Epithelial cell of esophagus (primary cell): ENCODE measurements around the gene ZDHHC5.
"Not testable (repeated sequence)": the region's sequence is repeated elsewhere in the genome, so short reads cannot be mapped to it uniquely, and the experiment has no call there.

Experiments used
- DNase-seq: peaks from one replicate; pipeline ENCODE4 v3.0.0; 2010; ENCODE audit warnings: low read depth
- H3K4me3 ChIP-seq: 2 replicates; pipeline ENCODE4 v1.5.1; 2011; ENCODE audit warnings: mild to moderate bottlenecking, low read length, control low read depth
- CTCF ChIP-seq: IDR thresholded peaks from 2 replicates; pipeline ENCODE4 v1.5.1; 2011; ENCODE audit warnings: low read depth, mild to moderate bottlenecking, low read length, control low read depth, inconsistent platforms; ENCODE audit not compliant: insufficient read depth; ENCODE audit errors: missing control alignments

ZDHHC5 gene

GRCh38 chr11:57711414-57712255 is 43.7 kb downstream of the ZDHHC5 start, which contains the start of gene MED19:
TSS of gene MED19 (minus strand) at chr11:57712215. CDS start at chr11:57712179, 36 bp downstream.
- DNase-seq = peak; percentile 99
- H3K4me3 ChIP-seq = peak within 1 kb of the TSS; percentile 100
- TF ChIP-seq CTCF = no peak

- DNase-seq = peak; percentile 100
- no peak for TF ChIP-seq CTCF
- H3K4me3 ChIP-seq = peak within 1 kb of the TSS; percentile 100
These were observed 44.6 kb downstream of the ZDHHC5 start, which contains the start of gene TMX2 for GRCh38 chr11:57712256-57713150. TSS of gene TMX2 (plus strand) at chr11:57712593. CDS start at chr11:57712619, 26 bp downstream.

DNA sequence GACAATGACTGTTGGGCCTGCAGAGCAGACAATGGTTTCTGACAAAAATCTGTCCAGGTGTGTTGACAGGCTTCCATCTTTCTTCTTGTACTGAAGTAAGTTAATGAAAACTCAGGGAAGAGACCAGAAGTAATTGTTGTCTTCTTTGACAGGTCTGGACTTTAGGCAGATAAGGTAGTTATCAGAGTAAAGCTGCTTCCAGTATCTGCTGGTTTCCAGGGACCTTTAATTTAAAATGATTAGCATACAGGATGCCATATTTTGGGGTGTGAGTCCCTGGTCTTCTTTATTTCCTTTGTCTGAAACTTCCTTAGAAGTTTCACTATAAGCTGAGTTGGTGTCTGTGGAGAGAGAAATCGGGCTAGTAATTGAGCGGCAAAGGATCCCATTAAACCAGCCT is 45.9 kb downstream of the ZDHHC5 start:
- peak overlapping the region; percentile 100 for H3K4me3 ChIP-seq
- no peak for DNase-seq
- no peak for TF ChIP-seq CTCF

GRCh38 chr11:57716726-57717125 is 48.8 kb downstream of the ZDHHC5 start:
- not testable (repeated sequence) for H3K4me3 ChIP-seq, DNase-seq

- no peak for TF ChIP-seq CTCF
- no peak overlapping the region for H3K4me3 ChIP-seq
- peak; percentile 53 for DNase-seq
These were observed 59.3 kb downstream of the ZDHHC5 start for GRCh38 chr11:57727185-57727584.

DNA sequence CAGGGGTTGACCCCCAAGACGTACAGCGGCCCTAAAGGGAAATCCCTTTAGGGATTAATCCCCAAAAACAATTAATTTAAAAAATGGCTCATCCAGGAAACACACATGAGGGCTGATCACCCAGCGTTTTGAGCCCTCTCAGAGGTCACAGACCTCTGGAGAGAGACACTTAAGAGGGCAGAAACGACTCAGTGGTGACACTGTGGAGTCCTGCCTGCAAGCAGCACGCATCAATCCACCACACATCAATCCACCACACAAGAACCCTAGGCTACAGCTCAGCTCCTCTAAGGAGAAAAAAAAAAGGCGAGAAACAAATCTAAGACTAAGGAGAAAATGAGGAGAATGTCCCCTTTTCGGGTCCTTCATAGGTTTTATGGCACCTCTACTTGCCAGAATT is 60.9 kb downstream of the ZDHHC5 start:
- no peak overlapping the region for H3K4me3 ChIP-seq
- no peak for TF ChIP-seq CTCF
- DNase-seq = no peak

- no peak overlapping the region for H3K4me3 ChIP-seq
- no peak for TF ChIP-seq CTCF
- DNase-seq = no peak
These were observed 61.6 kb downstream of the ZDHHC5 start for GRCh38 chr11:57729479-57729878.
